AG04450 (cell line): Measurements from ENCODE around the gene STARD7. TPM values are rescaled to one million over a fixed set of nuclear protein-coding genes. Genes with fewer than 3 reads are reported as not detected.
"Not testable (repeated sequence)": the region's sequence is repeated elsewhere in the genome, so short reads cannot be mapped to it uniquely, and the experiment has no call there.

Experiments used
- CTCF ChIA-PET: fragments of 300-600, 350-600 bp; formaldehyde crosslinking; extraction: SDS; loops from one replicate; lab custom pipeline; 2022; ENCODE audit warnings: antibody characterized with exemption, inconsistent platforms; lab: Charles Lee
- POLR2A ChIA-PET: fragments of 350-600 bp; formaldehyde crosslinking; extraction: SDS; loops from one replicate; lab custom pipeline; 2021; ENCODE audit warnings: antibody characterized with exemption, inconsistent platforms; lab: Yijun Ruan, JAX
- DNase-seq: peaks from one replicate; pipeline ENCODE4 v3.0.0-alpha.2; 2011; ENCODE audit warnings: low read depth, low spot score
- H3K27ac ChIP-seq: one replicate; pipeline ENCODE4 v1.5.1; 2012; ENCODE audit warnings: low read depth, low read length, control low read depth
- H3K27me3 ChIP-seq: one replicate; pipeline ENCODE4 v1.6.0; 2012; ENCODE audit warnings: low read length; ENCODE audit not compliant: control insufficient read depth, insufficient read depth
- H3K4me3 ChIP-seq: 2 replicates; pipeline ENCODE4 v1.5.1; 2011; ENCODE audit warnings: mild to moderate bottlenecking, low read depth, low read length, control low read depth
- H3K9me3 ChIP-seq: 2 replicates; pipeline ENCODE4 v1.5.1; 2012; ENCODE audit warnings: low read length; ENCODE audit not compliant: control insufficient read depth, insufficient read depth
- polyA plus RNA-seq: library from polyadenylated mRNA; depleted of rRNA; stranded (reverse); fragments of >200 nt; gene quantifications from 2 replicates; pipeline ENCODE4 v1.2.3, GENCODE V29; 2011
- TF ChIP-seq, protein P1 (sequence below): IDR thresholded peaks from 2 replicates; pipeline ENCODE4 v1.5.1; 2011; ENCODE audit warnings: low read depth, low read length, control low read depth, inconsistent platforms

Gene STARD7
- polyA plus RNA-seq, 1 experiment = 106 TPM

DNA sequence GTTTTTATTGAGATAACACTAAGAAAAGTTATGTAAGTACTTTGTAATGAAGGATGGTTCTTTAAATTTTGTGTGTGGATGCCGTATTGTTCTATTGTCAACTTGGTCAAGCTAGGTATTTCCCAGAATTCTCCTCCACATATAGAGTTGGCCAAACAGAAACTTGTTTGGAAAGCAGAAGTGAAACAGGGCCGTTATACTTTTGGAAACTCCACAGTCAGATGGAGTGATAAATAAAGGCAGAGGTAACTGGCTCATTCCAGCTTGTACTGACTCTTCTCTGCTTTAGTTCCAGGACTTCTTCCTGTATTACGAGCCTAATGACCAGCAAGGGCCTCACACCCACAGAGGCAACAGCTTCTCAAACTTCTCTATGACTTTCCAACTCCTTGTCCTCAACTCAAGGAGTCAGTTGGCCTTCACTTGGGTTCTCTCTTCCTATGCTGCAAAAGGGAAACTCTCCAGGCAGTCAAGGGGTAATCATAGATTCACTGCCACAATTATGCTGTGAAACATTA lies 16.4 kb upstream of the STARD7 start:
- no peak for DNase-seq
- CTCF ChIA-PET = no interaction called here
- H3K27me3 ChIP-seq = no peaks in the 10 kb centered on the region
- no peak overlapping the region for H3K4me3 ChIP-seq
- POLR2A ChIA-PET = no interaction called here
- TF ChIP-seq, protein P1, sequence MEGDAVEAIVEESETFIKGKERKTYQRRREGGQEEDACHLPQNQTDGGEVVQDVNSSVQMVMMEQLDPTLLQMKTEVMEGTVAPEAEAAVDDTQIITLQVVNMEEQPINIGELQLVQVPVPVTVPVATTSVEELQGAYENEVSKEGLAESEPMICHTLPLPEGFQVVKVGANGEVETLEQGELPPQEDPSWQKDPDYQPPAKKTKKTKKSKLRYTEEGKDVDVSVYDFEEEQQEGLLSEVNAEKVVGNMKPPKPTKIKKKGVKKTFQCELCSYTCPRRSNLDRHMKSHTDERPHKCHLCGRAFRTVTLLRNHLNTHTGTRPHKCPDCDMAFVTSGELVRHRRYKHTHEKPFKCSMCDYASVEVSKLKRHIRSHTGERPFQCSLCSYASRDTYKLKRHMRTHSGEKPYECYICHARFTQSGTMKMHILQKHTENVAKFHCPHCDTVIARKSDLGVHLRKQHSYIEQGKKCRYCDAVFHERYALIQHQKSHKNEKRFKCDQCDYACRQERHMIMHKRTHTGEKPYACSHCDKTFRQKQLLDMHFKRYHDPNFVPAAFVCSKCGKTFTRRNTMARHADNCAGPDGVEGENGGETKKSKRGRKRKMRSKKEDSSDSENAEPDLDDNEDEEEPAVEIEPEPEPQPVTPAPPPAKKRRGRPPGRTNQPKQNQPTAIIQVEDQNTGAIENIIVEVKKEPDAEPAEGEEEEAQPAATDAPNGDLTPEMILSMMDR = no peak
- H3K9me3 ChIP-seq = no peaks in the 10 kb centered on the region
- H3K27ac ChIP-seq = no peak overlapping the region

DNA sequence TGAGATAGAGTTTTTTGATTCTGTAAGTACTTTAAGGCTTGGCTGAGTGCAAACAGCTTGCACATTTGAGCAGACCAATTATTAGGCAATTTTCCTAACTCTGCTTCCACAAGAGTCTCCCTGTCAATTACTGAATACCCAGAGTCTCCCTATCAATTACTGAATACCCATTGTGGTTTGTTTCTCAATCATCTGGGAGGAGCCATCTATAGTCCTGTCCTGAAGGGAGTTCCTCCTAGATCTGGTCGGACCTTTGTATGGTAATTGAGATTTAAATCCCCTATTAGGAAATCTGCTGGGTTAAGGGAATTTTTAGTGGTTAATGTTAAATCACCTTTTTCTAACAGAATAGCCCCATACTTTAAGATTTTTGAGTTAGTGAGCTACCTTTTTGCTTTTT lies 12.5 kb upstream of the STARD7 start:
- H3K27ac ChIP-seq, H3K9me3 ChIP-seq, CTCF ChIA-PET, H3K27me3 ChIP-seq, H3K4me3 ChIP-seq, POLR2A ChIA-PET, DNase-seq: not testable (repeated sequence)

DNA sequence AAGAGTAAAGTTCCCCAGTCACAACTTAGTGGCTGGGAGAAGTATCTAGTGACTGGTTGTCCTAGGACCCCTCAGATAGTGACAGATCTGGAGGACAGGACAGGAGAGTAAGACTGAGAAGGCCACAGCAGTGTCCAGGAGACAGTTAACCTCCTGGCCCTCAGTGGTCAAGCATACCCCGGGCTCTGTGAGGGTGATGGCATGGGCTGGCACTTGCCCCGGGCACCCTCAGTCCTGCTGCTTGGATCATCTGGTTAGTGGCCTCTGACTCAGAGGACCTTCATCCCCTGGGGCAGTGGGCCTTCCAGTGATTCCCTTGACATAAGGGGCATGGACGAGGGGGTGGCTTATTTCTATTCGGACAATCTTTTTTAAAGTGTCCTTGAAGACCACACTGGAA lies 11.3 kb upstream of the STARD7 start:
- H3K9me3 ChIP-seq, H3K4me3 ChIP-seq, H3K27me3 ChIP-seq, H3K27ac ChIP-seq, CTCF ChIA-PET, POLR2A ChIA-PET, DNase-seq: not testable (repeated sequence)

DNA sequence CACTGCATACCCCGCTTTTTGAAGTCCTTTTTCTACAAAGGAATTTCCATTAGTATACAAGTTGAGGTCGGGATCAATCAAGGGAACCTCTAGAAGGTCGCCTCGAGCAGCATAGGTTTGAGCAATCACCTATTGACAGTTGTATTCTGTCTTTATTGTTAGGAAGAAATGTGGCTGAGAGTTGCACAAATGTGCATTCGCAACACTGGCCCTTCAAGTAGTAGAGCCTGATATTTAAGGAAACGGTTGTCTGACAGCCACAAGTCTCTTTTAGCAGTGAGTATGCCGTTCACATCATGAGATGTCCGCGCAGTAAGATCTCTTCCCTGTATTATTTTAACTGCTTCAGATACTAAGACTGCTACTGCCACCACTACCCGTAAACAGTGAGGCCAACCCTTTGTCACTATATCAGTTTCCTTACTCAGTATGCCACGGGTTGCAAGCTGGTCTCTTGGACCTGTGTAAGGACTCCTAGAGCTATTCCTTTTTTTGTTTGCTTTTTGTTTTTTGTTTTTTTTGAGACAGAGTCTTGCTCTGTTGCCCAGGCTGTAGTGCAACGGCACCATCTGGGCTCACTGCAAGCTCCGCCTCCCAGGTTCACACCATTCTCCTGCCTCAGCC lies 10.0 kb upstream of the STARD7 start:
- TF ChIP-seq, protein P1 = no peak
- ChIA-PET POLR2A (no interaction called here), CTCF (no interaction called here)

DNA sequence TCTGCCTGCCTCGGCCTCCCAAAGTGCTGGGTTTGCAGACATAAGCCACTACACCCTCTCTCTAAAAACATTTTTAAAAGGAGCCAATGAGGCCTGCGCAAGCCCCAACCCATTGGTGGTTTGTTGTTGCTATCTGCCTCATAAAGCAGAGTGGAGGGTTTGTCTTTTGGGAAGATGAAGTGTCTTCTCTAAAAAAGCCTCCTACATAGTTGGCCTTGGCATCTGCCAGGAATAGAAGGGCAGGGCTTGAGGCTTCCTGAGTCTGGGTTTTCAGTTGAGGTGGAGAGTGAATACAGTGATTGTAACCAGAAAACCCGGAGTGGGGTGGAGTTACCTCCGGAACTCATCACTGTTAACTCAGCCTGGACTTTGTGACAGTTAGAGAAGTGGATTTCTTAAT lies 5.9 kb upstream of the STARD7 start:
- ChIA-PET CTCF (no interaction called here), POLR2A (no interaction called here)
- Histone ChIP-seq H3K27ac (no peak overlapping the region), H3K27me3 (no peaks in the 10 kb centered on the region), H3K9me3 (no peaks in the 10 kb centered on the region), H3K4me3 (no peak overlapping the region)
- no peak for DNase-seq
- TF ChIP-seq, protein P1 = no peak

More for the DNA sequence above, 10.0 kb upstream of the STARD7 start:
- H3K27me3 ChIP-seq = no peaks in the 10 kb centered on the region
- no peak for DNase-seq
- no peak overlapping the region for H3K27ac ChIP-seq
- no peaks in the 10 kb centered on the region for H3K9me3 ChIP-seq
- H3K4me3 ChIP-seq = no peak overlapping the region

DNA sequence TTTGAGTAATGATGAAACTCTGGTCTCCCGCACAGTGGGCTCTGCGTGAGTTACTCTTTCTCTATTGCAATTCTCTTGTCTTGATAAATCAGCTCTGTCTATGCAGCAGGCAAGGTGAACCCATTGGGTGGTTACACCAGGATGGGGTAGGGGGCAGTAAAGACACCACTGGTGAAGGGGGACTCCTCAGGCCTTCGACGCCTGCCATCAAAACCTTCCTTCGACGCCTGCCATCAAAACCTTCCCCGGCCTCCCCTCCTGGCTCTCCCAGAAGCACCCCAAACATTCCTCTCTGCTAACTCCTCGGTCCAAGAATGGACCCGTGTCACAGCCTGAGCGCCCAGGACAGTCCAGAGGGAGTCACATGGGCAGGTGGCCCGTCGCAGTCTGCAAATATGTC lies 4.8 kb upstream of the STARD7 start:
- no peak overlapping the region for H3K27ac ChIP-seq
- no peaks in the 10 kb centered on the region; the same call in 1 of the 2 replicates for H3K9me3 ChIP-seq
- no peak for DNase-seq
- TF ChIP-seq, protein P1 = no peak
- no peaks in the 10 kb centered on the region for H3K27me3 ChIP-seq
- POLR2A ChIA-PET = interaction anchor here (0.7 kb wide), 1 partner anchor 108 kb away, joined by 5 read pairs; no protein-coding TSS in a partner anchor
- no peak overlapping the region for H3K4me3 ChIP-seq
- CTCF ChIA-PET = no interaction called here
